ENCODE measurements around the gene FANCC. TPM values are rescaled to one million over a fixed set of nuclear protein-coding genes. Genes with fewer than 3 reads are reported as not detected.

Gene FANCC
- total RNA-seq, 1 experiment from 2014 or later, result 12.3 TPM

DNA sequence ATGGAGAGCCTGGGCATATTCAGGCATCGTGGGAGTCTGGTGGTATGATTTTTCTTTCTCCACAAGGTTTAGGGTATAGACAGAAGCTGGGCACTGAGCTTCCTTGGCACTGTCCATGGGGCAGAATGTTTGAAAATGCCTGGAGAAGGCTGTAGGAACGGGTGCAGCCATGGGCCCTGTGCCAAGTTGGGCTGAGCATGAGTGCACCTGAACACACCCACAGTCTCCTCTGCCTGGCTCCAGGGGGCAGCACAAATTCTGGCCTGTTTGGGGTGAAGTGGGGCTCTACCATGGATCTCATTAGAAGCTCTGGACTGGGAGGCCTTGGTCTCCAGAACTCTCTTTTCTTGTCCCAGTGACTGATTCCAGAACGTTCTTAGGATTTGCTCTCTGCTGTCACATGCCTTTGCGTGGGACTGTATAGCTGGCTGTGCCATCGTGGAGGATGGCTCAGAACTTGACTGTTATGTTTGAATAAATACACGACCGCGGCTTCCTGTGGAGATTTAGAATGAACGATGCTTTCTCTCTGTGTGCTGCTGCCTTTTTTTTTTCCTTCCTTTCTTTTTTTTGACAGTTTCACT is 229.8 kb downstream of the FANCC start:
- DNase-seq (ENCODE audit: low spot score), result peak; percentile 57

DNA sequence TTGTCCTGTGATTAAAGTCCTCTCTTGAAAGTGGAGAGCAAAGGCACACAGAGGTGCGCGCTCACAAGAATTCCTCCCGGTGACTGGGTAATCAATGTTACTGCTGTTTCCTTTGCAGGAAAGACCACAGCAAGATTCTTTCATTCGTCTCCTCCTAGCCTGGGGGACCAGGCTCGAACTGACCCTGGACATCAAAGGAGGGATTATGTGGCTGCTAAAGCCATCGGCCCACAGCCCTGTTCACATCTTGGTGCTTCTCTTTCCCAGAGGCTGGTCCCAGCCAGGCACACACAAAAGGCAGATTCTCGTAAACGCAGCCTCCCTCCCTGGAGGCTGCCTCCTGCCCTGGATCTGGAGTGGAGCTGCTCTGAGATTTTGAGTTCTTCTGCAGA is 230.9 kb downstream of the FANCC start:
- DNase-seq (ENCODE audit: low spot score), result no peak

DNA sequence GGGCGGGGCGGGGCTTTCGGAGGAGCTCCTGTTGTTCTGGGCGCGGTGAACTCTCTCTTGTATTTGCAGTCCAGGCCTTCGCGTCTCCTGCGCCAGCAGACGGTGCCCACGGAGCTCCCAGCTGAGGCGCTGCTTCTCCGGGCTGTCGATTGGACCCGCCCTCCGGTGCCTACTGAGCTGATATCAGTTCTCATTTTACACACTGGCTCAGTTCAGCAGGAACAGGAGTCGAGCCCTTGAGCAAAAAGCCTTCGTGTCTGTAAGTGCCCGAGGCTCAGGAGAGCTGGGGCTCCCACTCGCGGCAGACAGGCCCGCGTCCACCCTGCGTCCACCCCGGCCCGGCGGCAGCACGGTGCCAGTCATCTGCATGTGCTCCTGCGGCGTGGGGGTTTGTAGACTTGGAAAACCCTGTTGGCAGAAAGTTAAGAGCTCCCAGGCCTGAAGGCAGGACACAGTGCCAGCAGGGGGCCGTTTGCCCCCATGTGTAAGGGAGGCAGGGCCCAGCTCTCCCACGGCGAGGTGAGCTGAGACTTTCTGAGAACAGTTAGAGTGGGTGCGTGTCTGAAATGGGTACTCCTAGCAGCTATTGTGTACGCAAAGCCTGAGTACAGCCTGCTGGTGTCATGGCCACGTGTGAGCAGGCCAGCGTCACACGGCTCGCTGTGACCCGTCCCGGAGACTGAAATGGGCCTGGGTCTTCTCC is 231.5 kb downstream of the FANCC start:
- no peak for DNase-seq (ENCODE audit: low spot score)

DNA sequence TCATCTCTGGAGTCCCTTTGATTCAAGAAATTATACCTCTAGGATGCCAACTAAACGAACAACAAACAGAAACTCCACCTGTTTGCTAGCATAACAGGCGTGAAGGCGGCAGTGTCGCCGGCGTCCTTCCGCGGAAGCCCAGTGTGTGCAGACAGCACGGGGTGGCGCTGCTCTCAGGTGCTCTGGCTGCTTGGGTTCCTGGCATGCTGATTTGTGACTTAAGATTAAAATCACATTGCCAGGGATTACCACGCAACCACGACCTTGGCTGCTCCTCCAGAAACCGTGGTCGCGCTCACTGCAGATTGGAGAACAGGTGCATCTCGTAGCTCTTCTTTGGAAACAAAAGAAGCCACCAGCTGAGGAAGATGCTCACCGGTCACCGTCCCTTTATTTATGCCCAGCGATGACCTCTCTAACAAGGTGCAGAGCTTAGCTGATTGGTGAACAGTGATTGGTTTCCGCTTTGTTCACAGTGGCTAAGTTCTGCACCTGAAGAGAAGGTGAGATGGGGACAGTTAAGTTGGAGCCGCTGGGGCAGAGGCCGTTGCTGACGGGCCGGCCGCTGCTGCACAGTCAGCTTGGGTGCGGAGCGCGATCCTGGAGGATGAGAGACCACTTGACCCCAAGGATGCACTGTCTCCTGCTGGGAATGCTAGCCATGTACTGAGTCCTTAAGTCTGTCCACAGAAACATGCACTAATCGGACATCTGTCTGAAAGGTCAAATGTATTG is 232.3 kb downstream of the FANCC start:
- no peak for DNase-seq (ENCODE audit: low spot score)

DNA sequence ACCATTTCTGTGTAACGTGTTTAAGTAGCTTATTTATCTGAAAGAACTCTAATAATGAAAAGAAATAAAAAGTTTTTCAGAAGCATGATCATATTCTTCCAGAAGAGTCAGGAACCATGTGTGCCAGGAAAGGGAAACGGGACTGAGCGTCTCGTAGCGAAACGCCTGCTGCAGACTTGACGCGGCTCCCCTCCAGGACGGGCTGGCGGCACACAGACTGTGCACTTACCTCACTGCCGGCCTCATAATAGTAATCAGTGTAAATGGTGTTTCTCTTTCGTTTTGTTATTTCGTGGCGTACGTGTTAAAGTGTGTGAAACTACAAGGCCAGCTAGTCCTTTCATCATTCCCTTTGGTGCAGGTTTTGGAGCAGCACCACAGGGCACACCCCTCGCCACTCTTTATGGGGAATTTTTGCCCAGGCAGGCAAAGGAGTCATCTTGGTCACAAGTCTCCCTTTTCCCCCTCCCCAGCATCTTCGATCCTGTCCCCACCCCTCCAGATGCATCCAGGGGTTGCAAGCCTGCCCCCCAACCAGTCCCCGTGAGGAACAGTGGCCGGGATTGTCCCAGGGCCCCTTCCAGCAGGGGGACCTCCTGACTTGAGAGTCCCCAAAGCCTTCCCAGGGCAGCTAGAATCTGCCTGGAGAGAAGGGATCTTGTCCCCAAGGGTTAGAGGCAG is 233.1 kb downstream of the FANCC start:
- no peak for DNase-seq (ENCODE audit: low spot score)

DNA sequence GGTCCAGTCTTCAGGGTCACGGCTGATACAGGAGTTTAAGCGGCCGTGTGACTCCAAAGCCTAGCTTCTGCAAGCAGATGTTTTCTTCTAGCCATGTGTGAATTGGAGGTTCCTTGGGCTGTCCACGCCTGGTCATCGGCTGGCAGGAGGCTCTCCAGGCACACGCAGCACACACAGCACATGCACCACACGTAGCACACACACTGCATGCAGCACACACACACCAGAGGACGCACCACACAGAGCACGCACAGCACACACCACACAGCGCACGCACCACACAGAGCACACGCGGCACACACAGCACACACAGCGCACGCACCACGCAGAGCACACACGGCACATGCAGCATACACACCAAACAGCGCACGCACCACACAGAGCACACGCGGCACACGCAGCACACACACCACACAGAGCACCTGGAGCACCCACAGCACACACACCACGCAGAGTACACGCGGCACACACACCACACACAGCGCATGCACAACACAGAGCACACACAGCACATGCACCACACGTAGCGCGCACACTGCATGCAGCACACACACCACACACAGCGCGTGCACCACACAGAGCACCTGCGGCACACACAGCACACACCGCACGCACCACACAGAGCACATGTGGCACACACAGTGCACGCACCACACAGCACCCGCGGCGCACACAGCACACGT is 234.3 kb downstream of the FANCC start:
- no peak for DNase-seq (ENCODE audit: low spot score)

DNA sequence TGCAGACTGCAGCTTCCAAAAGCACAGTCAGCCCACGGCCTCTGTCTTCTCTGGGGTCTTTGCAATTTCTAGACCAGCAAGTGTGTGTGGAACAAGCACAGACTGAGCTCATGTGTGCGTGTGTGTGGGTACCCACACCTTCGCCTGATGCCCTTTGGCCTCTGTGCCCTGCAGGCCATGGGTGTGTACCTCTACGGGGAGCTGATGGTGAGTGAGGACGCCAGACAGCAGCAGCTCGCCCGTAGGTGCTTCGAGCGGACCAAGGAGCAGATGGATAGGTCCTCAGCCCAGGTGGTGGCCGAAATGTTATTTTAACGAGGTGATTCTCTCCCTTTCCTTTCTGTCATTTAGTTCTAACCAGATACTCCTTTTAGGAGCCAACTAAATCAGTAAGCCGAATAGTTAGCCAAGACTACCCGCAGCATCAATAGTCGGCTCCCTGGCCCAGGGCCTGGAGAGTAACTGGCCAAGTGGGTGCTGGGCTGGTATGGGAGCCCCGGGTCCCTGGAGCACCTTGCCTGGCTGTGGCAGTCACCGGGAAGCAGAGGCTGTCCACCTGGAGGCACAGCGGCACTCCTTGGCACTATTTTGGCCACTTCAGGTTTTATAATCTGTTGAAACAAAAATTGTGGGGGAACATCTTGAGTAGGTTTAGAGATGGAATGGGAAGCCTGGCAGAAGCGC is 235.0 kb downstream of the FANCC start:
- no peak for DNase-seq (ENCODE audit: low spot score)

DNA sequence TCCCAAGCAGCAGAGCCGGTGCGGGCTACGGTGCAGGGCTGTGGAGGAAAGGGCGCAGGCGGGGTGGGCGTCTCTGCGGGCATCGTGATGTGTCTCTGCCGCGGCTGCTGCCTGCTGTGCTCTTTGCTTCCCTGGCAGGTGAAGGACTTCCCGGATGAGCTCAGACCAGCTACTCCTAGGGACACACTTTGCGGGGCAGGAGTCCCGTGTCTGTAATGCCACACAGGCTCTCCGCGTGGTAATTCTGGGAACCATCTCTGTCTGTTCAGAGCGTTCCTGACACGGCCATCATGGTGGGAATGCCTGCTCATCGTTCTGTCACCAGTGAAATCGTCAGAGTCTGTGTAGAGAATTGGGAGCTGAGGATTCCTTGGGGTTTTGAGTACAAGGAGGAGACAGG is 235.5 kb downstream of the FANCC start:
- no peak for DNase-seq (ENCODE audit: low spot score)

DNA sequence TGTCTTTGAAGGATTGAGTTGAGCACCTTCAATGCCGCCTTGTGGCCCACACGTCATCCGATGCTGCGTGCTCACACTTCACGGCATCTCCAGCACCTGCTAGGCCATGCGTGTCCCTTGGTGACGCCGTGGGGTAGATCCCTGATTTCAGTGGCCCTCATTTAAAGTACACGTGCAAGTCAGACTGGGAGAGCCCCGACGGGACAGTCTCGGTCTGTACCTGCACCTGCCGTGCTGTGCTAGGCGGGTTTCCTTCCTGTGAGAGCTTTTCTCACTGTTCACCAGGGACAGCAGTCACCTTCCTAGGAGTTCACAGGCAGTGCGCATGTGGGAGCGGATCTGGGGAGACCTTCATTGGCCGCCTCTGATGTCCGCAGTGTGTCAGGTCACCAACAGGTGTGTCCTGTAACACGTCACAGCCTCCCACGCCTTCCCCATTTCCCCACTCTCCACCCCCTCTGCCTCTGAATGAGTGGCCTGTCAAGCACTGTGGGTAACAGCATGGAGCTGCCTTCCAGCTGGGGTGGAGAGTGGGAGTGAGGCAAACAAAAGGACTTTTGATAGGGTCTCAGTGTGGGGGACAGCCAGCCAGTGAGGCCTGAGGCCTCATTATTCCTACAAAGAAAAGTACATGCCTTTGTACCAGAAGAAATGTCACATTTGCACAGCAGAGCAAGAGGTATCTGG is 236.4 kb downstream of the FANCC start:
- DNase-seq (ENCODE audit: low spot score), result no peak

DNA sequence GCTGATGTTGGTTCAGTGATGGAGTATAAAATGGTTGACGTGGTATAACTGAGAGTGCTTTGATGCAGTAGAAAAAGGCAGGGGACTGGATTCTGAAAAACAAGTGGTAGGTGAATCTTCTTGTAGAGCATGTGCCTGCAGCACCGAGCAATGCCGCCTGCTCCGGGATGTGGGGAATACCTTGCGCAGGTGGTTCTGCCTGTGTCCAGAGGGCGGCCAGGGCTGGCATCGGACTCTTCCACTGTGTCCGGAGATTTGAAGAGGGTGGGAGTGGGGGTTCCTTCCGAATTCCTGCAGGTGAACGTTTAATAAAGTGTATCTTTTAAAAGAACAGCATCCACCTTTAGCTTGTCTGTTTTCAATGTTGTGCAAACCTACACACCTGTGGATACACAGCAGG is 238.0 kb downstream of the FANCC start:
- DNase-seq (ENCODE audit: low spot score), result no peak

DNA sequence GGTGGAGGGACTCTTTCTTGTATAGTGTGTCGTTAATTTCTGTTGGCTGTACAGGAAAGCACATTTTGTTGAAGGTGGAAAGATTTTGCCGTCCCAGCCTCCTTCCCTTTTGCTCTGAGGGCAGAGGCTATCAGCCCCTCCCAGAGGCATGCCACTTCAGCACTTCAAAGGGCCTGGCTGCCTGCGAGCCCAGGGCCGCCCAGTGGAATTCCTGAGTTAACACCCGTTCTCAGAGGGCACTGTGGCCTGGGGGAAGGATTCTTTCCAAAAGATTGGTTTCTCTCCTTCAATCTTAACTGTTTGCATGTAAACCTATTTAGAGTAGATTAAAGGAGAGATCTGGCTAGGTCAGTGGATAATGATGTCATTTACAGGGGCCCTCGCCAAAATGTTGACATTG is 238.6 kb downstream of the FANCC start:
- no peak for DNase-seq (ENCODE audit: low spot score)

DNA sequence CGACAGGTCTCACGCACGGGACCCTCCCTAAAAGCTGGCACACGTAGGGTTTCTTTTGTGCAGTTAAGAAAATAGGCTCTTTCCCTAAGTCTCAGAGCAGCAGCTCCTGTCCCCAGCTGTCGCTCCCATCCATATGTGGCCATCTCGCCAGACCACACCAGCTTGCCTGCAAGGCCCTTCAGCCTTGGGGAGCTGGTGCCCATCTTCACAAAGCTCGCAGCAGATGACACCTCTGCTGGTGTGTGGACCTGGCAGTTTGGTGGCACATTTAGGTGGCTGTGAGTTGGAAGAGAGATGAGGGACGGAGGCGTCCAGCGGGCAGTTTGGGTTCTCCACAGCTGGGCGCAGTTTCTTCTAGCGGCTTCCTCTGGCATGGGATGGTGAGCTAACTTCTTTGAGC is 239.0 kb downstream of the FANCC start:
- DNase-seq (ENCODE audit: low spot score), result no peak

DNA sequence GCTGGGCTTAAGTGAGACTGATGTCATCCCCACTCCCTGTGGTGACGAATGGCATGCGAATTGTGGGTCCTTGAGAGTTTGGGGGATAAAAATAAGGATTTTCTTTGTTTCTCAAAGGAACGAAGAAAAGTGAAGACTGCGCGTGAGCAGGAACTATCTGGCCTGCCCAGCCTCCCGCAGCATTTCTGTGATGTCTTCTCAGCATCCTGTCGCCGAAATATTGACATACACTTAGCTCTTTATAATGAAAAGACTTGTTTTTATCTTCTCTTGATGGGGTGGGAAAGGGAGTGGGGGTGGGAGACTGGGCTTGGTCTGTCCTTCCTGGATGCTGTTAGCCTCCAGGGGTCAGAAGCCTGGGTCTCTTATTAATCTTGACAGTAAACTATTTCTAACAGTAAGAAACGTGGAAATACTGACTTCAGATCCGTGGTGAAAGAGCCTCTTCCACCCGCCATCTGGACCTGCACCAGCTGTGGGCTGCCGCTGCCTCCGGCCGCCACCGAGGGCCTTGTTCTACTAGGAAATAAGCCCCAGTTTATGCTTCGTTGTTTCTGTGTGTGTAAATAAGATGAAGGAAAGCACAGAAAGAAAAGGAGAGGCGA is 239.6 kb downstream of the FANCC start:
- no peak for DNase-seq (ENCODE audit: low spot score)

DNA sequence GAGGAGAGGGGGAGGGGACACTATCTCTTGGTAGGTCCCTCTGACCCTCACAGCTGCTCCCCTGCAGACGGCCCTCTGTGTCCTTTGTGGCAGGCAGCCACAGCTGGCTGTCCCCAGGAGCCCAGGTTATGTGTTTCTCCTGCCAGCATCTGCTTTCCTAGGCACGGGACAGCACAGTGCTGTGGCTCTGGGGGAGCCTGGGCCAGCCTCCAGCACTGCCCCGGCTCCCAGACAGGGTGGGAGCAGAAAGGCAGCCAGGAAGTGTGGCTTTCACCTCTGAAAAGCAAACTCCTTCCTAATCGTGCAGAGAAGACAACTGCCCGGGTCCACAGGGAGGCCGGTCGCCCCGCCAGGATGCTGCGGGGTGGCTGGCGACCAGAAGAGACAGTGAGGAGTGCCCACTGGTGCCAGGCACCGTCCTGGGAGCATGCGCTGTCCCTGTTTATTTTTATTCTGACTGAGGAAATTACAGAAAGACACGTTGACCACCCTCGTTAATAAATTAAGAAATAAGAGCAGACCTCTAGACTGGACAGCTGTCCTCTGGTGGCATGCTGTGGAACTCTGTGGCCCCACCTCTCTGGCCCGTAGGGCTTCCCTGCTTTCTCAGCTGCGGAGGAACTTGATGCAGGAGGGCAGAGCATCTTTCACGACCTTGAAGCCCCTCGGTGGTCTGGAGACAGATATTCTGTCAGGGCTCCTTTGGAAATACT is 240.3 kb downstream of the FANCC start:
- no peak for DNase-seq (ENCODE audit: low spot score)

DNA sequence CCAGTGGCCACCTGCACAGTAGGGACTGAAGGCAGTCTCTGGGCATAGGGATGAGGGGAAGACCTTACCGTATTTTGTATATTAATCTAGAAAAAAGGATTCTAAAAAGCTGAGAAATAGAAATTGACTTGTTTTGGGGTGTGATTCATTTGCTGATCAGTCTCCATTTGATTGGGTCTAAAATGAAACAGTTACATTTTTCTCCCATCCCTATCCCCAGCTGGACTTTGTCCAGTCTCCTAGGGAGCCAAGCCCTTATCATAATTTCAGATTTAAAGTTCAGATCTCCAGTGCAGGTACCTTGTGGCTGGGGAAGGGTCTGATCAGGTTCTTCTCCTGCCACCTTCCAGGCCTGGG is 240.8 kb downstream of the FANCC start:
- DNase-seq (ENCODE audit: low spot score), result no peak

DNA sequence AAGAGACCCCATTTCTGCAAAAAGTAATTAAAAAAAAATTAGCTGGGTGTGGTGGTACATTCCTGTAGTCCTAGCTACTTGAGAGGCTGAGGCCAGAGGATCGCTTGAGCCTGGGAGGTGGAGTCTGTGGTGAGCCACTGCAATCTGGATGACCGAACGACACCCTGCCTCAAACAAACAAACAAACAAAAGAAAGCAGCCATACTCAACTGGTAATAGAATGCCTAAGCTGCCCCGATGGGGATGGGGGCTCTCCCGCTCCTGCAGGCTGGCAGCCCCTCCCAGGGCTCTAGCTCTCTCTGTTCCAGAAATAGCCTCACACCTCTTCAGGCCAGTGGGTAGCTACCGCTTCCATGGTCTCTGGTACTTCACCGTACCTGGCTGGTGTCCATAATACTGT is 241.8 kb downstream of the FANCC start:
- no peak for DNase-seq (ENCODE audit: low spot score)

DNA sequence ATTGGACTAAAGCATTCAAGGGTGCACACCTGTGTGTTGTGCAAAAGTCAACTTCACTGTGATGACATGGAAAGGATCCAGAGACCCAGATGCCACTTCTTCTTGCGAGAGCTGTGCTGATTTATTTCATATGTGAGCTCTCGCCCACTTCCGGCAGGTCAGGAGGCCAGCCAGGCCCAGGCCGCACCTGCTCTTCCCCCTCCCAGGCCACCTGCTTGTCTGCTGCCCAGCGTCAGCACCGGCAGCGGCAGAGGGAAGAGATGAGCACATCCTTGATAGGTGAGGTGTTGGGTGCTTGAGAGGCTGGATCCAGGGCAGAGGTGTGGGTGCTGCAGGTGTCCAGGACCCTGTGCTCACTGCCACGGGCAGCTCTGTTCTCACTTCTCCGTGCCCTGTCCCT is 242.9 kb downstream of the FANCC start:
- DNase-seq (ENCODE audit: low spot score), result no peak

DNA sequence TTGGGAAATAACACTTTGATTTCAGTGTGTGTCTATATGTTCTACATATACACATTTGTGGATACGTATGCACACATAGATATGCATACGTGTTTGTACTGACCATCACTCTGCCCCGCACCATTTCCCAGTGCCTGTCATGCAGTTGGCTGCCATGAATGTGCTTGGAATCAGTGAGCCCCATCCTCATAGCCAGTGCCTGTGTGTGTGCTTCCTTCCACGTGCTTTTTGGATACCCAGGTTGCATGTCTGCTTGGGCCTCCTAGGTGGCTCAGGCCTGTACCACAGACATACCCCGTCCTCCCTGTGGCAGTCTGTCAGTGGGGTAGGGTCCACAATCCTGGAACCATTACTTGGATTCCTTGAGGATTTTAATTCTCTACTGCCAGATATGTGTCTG is 243.6 kb downstream of the FANCC start:
- no peak for DNase-seq (ENCODE audit: low spot score)

DNA sequence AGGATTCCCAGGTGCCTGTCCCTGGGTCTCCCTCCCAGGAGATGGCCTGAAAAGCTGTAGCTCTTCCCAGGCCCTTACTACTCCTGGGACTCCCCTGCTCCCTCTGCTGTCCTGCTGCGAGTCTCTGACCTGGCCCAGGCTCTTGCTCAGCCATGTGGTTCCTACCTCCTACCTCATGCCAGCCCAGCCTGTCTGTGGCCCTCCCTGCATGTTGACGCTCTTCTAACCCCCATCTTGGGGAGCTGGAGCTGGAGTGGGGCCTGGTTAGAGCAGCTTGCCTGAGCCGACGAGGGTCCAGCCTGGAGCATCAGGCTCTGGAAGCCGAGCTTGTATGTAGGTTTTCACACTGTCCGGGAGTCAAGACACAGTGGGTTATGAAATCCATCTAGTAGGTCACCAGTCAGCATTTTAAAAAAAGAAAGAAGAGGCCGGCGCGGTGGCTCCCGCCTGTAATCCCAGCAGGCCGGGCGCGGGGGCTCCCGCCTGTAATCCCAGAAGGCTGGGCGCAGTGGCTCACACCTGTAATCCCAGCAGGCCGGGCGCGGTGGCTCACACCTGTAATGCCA is 244.4 kb downstream of the FANCC start:
- DNase-seq (ENCODE audit: low spot score), result no peak

DNA sequence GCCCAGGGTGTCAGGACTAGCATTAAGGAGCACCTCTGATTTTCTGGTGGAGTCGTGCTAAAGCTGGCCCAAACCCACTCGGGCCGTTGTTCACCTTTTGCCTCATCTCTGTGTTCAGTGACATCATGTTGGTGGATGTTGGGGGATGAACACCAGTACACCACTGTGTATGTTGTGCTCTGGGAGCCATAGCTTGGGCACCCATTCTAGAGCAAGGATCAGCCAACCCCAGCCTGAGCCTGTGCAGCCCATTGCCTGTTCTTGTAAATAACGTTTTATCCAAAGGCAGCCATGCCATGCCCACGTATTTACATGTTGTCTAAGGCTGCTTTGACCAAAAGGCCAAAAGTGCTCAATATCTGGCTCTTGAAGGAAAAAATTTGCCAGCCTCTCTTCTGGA is 245.6 kb downstream of the FANCC start:
- no peak for DNase-seq (ENCODE audit: low spot score)

All from H4 (cell line).